H1 (cell line): Measurements from ENCODE around the gene TNFRSF18. TPM values are rescaled to one million over a fixed set of nuclear protein-coding genes. Genes with fewer than 3 reads are reported as not detected.

Source experiments
- HDAC6 ChIP-seq: IDR thresholded peaks from one replicate; pipeline ENCODE4 v1.7.1; 2012; ENCODE audit warnings: low read depth, mild to moderate bottlenecking, inconsistent platforms, low read length, moderate library complexity
- JUN ChIP-seq: IDR thresholded peaks from 2 replicates; pipeline ENCODE4 v1.6.1; 2011; ENCODE audit warnings: low read depth, mild to moderate bottlenecking, improper control_type of control experiment, low read length
- RXRA ChIP-seq: IDR thresholded peaks from 2 replicates; pipeline ENCODE4 v1.6.1; 2011; ENCODE audit warnings: low read depth, mild to moderate bottlenecking, low read length, moderate library complexity; ENCODE audit not compliant: insufficient read depth
- TEAD4 ChIP-seq: IDR thresholded peaks from 2 replicates; pipeline ENCODE4 v1.6.1; 2012; ENCODE audit warnings: low read depth, low read length, inconsistent platforms, mixed read lengths
- polyA plus RNA-seq, 7 experiments: library from polyadenylated mRNA; depleted of rRNA in 3 of 7; stranded (reverse) in 5 of 7; unstranded in 2 of 7; fragments of >200 nt in 5 of 7; fragments of 200-250 nt in 2 of 7; gene quantifications; 1 replicate in 5 of 7; 2 replicates in 1 of 7; 4 replicates in 1 of 7; pipeline versions ENCODE4 v1.2.1 to v1.2.3, GENCODE V29; 2011 to 2013; ENCODE audit warnings: missing spikeins in 2 of 7, mixed read lengths in 2 of 7
- total RNA-seq: library from RNA; stranded (reverse); fragmentation: NEBNext Ultra II Directional; extraction: Animal tissue kit (Norgen Biotek cat#: 25700); gene quantifications from 2 replicates; pipeline ENCODE4 v1.2.1, GENCODE V29; 2021
- TF ChIP-seq, protein P1 (sequence below), 3 experiments: IDR thresholded peaks; 1 replicate in 2 of 3; 2 replicates in 1 of 3; pipeline versions ENCODE4 v1.5.1 to v1.6.1; 2011; ENCODE audit warnings: low read length in 3 of 3, mild to moderate bottlenecking in 3 of 3, inconsistent platforms in 2 of 3, low read depth in 1 of 3, moderate library complexity in 1 of 3; ENCODE audit not compliant: insufficient read depth in 1 of 3; ENCODE audit errors: control extremely low read depth in 1 of 3

Gene TNFRSF18
- total and polyA plus RNA-seq, 2 of the 8 experiments (the other 6 are each of a cell fraction or from before 2014, with no cell fraction given): 1.5 to 2.5 TPM

DNA sequence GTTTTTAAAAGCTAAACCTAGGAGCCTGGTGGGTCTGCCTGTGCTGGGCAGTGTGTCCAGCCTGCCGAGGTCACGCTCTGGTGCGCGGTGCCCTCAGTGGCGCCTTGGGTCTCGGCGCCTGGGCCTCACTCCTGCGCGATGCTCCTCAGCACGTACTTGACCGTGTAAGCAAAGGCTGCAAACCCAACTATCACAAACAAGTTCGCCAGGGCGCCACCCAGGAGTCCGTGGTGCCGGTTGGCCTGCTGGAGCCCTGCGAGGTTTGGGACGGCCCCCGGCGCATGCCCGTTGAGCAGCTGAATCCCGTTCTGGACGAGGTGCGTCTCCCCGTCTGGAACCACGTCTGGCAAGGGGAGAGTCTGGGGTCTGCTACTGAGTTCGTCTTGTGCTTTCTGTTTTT is 48.7 kb upstream of the TNFRSF18 start (continued):
- TF ChIP-seq, protein P1, sequence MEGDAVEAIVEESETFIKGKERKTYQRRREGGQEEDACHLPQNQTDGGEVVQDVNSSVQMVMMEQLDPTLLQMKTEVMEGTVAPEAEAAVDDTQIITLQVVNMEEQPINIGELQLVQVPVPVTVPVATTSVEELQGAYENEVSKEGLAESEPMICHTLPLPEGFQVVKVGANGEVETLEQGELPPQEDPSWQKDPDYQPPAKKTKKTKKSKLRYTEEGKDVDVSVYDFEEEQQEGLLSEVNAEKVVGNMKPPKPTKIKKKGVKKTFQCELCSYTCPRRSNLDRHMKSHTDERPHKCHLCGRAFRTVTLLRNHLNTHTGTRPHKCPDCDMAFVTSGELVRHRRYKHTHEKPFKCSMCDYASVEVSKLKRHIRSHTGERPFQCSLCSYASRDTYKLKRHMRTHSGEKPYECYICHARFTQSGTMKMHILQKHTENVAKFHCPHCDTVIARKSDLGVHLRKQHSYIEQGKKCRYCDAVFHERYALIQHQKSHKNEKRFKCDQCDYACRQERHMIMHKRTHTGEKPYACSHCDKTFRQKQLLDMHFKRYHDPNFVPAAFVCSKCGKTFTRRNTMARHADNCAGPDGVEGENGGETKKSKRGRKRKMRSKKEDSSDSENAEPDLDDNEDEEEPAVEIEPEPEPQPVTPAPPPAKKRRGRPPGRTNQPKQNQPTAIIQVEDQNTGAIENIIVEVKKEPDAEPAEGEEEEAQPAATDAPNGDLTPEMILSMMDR (IDR thresholded peaks at IDR 0.05; ENCODE audit: control extremely low read depth in 1 of 3, insufficient read depth in 1 of 3, low read depth in 1 of 3, low read length in 3 of 3): no peak
- TF ChIP-seq RXRA: no peak
- TF ChIP-seq JUN: no peak
- TF ChIP-seq HDAC6: no peak
- TF ChIP-seq TEAD4: no peak
